GM18873 (cell line): ENCODE data around the gene ADARB2.

Experiments used
- ATAC-seq: cut with Tn5 transposase; IDR thresholded peaks from one replicate; pipeline ENCODE4 v1.9.1; 2021; ENCODE audit warnings: mild to moderate bottlenecking, moderate library complexity, moderate number of reproducible peaks; ENCODE audit not compliant: unreplicated experiment, low FRiP score

Gene ADARB2

DNA sequence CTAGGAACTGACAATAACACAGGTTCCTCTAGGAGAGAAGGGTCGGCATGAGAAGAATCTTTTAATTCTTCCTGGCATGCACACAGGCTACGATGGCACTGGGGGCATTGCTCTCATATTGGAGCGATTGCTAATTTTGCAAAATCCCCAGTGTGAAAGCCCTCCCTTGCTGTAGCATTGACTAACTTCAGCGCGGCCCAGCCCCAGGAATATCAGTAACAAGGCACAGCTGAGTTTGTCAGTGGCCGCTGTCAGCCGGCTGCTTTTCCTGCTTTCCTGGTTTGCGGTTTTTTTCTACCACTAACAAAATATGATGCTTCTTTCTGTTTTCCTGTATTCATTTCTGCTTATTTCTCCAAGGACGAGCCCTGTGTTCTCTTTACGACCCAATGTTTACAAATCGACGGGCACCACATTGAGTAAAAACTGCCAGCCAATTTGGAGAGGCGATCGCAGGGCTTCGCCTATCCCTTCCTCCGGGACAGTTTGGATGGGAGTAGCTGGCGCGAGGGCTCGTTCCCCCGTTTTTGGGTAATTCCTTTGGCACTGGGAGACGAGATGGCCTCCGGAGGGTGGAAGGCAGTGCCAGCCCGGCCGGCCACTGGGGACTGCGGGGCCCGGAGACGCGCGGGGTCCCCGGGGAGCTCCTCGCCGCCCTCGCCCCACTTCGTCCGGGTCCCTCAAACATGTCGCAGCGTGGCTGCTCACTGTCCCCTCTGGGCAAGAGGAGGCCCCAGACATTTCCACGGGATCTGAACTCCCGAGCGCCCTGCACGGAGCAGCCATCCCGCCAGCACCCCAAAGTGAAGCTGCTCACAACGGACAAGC, 967 bp downstream of the ADARB2 start:
- no peak for ATAC-seq

DNA sequence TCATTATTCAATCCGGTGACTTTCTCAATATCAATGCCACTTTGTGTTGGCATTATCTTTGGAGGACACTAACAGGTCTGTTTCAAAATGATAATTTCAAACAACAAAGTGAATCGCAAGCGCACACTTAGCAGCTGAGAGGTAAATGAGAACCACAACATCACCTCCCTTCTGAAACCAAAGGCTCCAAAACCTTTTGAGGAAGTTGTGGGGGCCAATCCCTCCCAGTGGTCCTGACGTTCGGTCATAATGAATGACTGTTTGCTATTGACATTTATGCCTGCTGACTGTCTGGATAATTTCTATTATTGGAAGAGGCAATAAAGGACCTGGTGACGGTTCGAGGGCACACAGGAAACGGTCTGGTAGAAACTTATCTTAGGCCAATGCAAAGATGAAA, 1.8 kb downstream of the ADARB2 start:
- no peak for ATAC-seq

DNA sequence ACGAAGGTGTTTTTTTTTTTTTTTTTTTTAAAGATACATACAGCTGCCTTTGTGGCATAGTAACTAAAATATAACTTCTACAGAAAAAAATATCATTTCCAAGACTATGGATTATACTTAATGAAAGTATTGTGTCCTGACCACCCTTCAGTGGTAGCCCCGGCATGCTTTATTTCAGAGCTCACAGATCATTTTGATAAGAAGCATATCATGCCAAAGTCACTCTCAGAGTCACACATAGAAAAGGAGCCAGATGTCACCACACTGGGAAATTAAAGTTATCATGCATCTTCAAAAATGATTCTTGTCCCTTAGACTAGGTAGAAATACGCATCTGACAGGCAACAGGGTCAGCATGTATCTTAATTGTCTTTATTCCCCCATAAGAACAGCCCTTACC, 3.0 kb downstream of the ADARB2 start:
- no peak for ATAC-seq

DNA sequence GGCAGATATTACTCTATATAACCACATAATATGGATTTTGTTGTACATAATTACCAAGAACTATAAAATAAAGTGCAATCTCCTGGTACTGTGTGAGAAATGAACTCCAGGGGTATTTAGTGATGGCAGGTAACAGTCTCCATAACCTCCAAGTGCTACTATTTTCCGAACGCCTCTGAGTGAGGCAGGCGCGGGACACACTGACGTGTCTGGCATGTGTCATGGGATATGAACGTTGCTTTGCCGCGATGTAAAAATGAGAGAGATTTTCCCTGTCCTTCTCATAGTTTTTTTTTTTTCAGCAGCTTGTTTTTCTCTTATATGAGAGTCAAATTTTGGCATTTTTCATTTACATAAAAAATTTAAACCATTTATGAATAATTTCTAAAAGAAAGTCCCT, 3.6 kb downstream of the ADARB2 start:
- no peak for ATAC-seq

DNA sequence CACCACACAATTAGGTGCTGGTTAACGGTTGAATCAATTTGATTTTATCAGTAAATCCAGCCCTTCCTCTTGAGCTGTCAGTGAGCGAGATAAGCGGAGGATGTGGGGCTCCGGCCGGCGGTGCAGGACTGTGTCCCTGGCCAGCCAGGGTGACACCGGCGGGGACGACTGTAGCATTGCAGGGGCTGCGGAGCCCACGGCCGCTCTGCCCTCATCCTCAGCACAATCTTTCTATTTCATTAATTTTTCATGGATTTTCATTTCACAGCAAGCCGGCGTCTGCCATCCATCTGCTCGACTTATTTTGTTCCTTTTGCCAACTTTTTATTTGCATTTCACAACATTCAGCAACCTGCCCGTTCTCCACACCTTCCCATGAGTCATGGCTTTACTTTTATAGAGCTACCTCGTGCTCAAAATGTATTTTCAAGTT, 4.7 kb downstream of the ADARB2 start:
- ATAC-seq, result no peak

DNA sequence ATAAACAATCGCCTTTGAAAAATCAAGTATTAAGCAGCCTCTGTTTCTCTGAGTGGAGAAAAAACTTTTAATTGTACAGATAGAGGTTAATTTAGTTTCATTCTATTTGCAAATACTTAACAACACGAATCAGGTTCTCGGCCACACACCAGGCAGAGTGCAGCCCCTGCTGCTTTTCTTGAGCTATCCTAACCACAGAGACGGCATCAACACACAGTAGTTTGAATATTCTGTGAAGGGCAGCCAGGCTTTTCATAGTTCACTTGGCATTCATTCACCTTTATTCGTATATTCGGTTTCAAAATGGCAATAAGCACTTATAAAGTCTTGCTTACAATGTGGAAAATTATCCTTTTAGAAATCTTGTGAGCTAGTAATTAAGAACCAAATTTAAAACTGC, 5.7 kb downstream of the ADARB2 start:
- no peak for ATAC-seq

DNA sequence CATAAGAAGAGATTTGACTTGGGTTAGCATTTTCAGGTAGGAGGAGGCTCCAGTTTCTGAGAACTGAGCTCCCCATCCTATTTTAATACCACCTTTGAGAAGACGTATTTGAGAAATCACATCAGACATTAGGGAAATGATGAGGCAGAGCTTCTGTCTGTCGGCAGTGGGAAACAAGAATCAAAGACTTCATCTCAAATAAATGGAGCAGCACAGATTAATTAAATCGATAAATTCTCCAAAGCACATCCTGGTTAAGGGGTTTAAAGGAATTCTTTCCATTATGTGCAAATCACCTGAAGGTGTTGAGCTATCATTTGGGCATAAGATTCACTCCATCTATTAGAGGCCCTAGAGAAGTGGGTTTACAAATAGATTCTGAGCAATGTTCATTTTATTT, 7.6 kb downstream of the ADARB2 start:
- ATAC-seq, result no peak

DNA sequence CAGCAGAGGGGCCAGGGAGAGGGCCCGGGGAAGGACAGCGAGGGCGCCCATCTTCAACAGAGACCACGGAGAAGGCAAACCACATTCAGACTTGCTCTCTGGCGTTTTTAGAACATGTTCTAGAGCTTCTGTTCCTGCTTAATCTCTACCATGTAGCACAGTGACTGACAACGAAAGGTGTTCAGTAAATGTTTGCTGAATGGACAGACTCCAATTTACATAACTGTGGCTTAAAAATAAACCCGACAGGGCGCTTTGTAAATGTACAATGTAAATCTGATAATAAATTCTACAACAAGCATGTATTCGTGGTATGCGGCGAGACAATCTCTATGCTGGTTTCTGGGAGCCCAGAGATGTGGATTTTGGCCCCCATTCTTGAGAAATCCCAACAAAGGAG, 10.5 kb downstream of the ADARB2 start:
- no peak for ATAC-seq

DNA sequence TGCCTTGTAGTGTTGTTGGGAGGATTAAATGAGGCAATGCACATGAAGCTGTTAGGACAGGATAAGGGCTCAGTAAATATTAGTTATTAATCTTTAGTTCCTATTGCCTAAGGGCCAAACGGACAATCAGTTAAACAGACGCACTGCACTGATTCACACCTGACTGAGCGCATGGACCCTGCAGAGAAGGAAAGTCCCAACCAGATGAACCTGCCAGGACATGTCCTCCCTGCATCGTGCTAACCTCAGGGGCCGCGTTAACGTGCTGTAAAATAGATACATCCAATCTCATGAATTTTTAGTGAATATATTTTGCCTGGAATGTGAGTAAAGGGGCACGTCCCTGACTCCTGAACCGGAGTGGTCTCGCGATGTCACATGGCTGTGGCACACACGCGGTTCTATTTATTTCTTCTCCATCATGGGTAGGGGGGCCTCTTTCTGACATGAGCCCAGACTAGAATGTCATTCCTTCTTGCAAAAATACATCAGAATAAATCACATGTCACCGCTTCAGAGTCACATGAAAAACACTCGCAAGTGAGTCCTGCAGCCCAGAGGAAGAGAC, 12.3 kb downstream of the ADARB2 start:
- no peak for ATAC-seq

DNA sequence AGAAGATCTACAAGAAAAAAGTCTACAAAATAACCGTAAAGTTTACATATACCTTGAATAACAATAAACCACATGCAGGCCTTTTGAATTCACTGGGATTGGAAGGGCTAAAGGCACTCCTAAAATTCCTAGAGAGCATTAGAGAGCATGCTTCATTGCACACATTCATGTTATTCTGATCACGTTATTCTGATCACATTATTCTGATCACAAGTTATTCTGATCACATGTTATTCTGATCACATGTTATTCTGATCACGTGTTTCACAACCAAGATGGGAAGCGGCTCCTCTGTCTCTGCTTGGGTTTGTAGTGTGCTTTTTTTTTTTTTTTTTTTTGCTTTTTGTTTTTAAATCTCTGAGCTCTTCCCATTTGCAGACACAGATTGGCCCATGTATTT, 20.5 kb downstream of the ADARB2 start:
- ATAC-seq, result no peak

DNA sequence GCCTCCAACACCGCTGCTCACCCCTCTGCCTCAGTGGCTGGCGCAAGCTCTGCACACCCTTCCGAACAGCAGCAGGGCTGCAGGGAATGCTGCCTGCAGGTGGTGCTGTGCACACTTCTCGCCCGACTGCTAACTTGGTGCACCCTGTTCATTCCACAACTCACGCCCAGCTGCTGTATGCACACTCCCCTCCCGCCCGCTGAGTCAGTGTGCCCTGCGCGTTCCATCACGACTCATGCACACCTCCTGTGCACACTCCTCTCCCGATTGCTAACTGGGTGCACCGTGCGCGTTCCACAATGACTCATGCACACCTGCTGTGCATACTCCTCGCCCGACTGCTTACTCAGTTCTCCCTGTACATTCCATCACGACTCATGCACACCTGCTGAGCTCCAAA, 21.5 kb downstream of the ADARB2 start:
- ATAC-seq, result no peak

DNA sequence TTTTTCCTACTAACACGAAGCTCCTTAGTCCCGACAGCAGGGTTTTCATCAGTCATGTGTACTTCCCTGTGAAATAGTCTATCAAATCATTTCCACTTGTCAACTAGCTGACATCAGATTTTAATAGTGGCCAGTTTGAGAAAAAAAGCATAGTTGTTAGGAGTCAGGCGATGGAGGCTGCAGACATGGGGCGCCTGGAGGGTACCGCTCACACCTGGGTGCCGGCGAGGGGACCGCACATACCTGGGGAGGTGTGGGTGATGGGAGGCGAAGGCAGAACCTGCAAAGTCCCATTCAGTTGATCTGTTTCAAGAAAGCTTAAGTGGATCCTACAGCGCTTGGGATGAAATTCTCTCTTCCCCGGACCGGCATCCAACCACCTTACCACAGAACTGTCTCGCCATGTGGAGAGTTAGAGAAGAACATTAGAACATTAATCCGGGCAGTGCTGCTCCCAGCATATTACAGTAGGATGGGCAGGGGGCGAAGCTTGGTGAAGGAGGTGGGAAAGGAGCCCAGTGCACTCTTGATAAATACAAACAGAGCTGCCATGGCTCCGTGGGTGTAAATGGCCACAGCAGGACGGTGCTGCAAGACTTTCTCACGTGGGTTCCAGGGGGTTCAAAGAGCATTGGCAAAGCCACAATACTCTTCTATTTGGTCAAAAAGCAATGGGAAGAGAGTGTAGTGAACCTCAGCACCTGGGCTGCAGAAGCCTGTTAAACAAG, 24.2 kb downstream of the ADARB2 start:
- no peak for ATAC-seq

DNA sequence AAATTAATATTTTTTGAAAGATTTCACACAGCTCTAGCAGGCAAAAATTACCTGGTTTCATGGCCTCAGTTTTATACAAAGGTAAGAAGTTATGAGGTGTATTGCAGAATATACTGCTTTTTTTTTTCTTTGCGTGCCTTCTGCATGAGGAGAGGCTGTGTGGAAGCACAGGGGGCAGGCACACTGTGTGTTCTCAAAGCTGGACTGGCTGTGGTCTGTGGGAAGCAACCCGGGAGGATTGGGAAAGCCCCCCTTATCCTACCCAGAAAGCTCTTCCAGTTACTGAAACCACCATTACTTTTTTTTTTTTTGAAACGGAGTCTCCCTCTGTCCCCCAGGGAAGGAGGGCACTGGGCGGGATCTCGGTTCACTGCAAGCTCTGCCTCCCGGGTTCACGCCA, 25.0 kb downstream of the ADARB2 start:
- ATAC-seq, result no peak

DNA sequence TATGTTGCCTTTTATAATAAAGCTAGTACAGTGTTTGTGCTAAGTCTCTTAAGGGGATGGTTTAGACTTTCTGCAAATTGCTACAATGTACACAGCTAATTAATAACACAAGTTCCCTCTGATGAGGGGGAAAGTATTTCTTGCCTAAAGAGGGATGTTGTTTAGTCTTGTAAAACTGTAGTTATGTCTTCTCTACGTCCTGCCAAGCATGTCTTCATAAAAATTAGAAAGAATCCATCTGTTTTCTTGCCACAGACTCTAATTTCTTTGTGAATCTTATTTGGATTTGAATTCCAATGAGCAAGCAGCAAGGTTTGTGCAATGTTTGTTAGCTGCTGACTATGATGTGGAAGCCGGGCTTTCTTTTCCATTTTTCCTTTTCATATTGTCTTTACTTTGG, 28.2 kb downstream of the ADARB2 start:
- no peak for ATAC-seq

DNA sequence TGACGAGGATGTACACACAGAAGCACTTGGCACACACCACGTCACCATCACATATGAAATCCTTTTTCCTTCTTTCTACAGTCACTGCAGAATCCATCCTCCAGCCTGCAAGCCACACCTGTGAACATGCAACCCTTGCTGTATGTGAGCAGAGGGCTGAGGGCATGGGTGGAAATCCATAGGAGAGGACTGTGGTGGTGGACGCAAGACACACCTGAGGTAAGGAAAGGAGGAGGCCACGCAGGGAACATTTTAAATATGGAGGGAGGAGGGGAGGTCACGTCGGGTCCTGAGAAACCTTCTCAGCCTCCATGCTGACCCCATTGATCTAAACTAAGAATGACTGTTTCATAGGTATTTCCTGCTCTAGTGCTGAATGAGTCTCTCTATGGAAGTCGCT, 28.6 kb downstream of the ADARB2 start:
- ATAC-seq, result no peak

DNA sequence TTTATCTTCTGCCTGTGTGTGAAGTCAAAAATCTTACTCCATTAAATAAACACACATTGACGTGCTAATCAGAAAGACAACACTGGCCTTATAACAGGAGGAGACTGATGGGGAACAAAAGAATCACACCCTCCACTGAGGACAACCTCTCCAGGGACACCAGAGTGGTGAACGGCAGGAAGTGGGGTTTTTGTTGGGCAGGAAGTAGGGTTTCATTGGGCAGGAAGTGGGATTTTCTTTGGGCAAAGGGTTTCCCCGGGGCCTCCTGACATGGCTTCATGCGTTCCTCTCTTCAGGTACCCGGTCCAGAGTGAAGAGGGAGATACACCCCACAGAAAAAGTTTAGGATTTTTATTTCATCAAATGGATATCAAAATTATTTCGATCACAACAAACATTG, 30.6 kb downstream of the ADARB2 start:
- ATAC-seq, result no peak

DNA sequence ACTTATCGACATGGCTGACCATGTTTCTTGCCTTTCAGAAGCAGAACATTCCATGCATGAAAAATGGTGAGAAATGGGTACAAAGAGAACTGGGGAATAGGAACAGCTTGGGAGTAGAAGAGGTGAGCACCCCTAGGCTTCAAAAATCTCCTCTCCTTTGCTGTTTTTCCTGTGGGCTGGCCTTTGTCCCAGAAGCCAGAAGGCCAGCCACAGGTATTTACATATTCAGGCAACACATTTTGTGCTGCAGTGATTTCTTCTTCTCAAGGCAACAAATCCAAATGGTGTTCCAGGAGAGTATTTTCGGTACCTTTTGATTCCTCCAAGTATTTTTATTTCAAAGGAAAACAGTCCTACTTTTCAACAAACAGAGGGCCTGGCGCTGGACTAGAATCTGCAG, 31.1 kb downstream of the ADARB2 start:
- ATAC-seq, result no peak

DNA sequence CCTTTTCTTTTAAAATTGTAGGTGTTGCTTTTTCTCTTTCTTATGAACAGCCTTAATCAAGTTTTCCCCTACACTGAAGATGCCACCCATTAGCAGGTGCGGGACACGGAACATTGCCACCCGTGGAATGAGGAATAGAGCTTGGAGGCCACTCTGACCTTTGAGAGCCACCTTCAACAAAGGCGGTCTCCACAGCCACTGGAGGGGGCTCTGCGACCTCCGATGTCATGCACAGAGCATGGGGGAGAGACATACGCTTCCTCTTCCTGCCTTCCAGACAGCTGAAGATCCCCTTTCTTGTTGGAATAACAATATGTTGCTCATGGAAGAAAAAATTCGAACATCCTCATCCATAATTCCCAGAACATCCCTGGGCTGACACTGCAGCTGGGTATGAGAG, 39.1 kb downstream of the ADARB2 start:
- no peak for ATAC-seq

DNA sequence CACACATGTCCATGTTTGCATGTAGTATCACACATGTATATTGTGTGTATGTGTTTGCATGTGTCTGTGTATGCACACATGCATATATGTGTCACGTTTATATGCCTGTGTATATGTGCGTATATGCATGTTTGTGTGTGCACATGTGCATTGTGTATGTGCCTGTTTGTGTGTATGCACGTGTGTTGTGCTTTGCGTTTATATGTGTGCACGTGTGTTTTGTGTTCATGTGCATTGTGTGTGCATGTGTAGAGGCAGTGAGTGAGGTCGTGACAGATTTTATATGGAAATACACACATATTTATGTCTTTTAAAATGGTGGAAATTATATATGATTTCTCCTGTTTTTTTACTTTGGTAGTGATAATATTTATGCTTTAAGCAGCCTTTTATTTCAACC, 41.2 kb downstream of the ADARB2 start:
- ATAC-seq, result no peak

DNA sequence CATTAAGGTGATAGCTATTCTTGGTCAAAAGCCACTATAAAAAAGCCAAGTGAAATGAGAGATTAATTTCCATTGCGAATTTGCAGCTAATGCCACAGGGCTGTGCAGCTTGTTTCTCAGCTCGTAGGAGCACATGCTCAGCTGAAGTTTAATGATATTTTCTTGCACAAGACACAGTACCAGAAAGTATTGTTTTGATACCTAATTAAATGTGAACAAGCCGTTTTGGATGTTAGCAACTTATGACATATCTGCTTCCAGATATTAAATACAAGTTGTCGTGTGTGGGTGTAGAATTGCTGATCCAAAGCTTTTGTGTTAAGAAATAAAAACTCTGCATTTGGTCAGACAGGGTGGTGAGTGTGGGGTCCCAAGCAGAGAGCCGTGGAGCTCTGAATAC, 47.2 kb downstream of the ADARB2 start:
- no peak for ATAC-seq

DNA sequence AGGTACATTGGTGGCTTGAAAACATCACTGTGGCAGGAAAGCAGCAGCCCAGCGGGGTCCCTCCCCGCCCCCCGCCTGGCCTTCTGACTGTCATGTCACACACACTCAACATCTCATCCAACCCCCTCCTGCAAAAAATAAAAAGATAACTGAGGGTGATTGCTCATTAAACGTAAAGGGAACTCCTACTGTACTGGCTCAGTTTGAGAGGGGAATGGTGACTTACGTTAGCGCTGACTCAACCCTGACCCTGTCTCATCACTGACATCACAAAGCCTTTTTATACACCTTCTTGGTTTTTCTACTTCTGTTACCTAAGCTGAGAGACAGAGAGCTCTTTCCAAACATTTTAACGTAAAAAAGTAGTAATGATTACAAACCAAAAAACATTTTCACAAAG, 48.8 kb downstream of the ADARB2 start:
- no peak for ATAC-seq
